Uterus (tissue), 2 donors: Measurements from ENCODE around the gene HMCN1.

Experiments
- CTCF ChIP-seq, 4 experiments: fragments of 200-600 bp in 2 of 4; fragments of 450-650 bp in 2 of 4; sonication (generic) in 2 of 4; IDR thresholded peaks; one replicate each; pipeline ENCODE4 v1.5.1; 2016 to 2019; ENCODE audit warnings: antibody characterized with exemption in 4 of 4, mild to moderate bottlenecking in 2 of 4, moderate library complexity in 1 of 4
- POLR2A ChIP-seq, 2 donors: fragments of 450-650 bp; IDR thresholded peaks; one replicate each; pipeline ENCODE4 v1.6.1; 2016; ENCODE audit warnings: antibody characterized with exemption in 2 of 2, mild to moderate bottlenecking in 1 of 2, moderate library complexity in 1 of 2

- TF ChIP-seq CTCF (IDR thresholded peaks at IDR 0.05) (no peak), POLR2A (IDR thresholded peaks at IDR 0.05) (no peak)
Measured at GRCh38 chr1:185911978-185912377, 177.8 kb downstream of the HMCN1 start.
